GM19193 (cell line): Measurements from ENCODE around the gene IFT74.

Experiments used
- POLR2A ChIP-seq: IDR thresholded peaks from 4 replicates; pipeline ENCODE4 v1.6.1; 2011; ENCODE audit not compliant: insufficient read depth, insufficient read length; ENCODE audit errors: extremely low read depth

Gene IFT74

GRCh38 chr9:26950521-26950920, 5.7 kb upstream of the IFT74 start:
- TF ChIP-seq POLR2A = no peak

- TF ChIP-seq POLR2A = no peak
These were observed 4.4 kb upstream of the IFT74 start for GRCh38 chr9:26951794-26952193.

GRCh38 chr9:26954050-26954508, 2.1 kb upstream of the IFT74 start:
- TF ChIP-seq POLR2A = no peak

GRCh38 chr9:26955222-26955903, 849 bp upstream of the IFT74 start:
- TF ChIP-seq POLR2A = no peak

GRCh38 chr9:26956860-26957233, 635 bp downstream of the IFT74 start:
- no peak for TF ChIP-seq POLR2A

GRCh38 chr9:26971721-26972120, 15.5 kb downstream of the IFT74 start:
- no peak for TF ChIP-seq POLR2A

GRCh38 chr9:26973989-26974388, 17.8 kb downstream of the IFT74 start:
- no peak for TF ChIP-seq POLR2A

- no peak for TF ChIP-seq POLR2A
These were observed 18.7 kb downstream of the IFT74 start for GRCh38 chr9:26974927-26975326.

GRCh38 chr9:26975728-26976707, 19.8 kb downstream of the IFT74 start:
- no peak for TF ChIP-seq POLR2A

- TF ChIP-seq POLR2A = no peak
These were observed 27.1 kb downstream of the IFT74 start for GRCh38 chr9:26983340-26983739.

- TF ChIP-seq POLR2A = no peak
These were observed 39.6 kb downstream of the IFT74 start for GRCh38 chr9:26995810-26996209.

GRCh38 chr9:27003426-27004077, 47.3 kb downstream of the IFT74 start:
- no peak for TF ChIP-seq POLR2A

- no peak for TF ChIP-seq POLR2A
These were observed 49.3 kb downstream of the IFT74 start, which contains the start of gene LRRC19 for GRCh38 chr9:27005491-27005890. LRRC19 (minus strand) TSS chr9:27005672; CDS start chr9:26999694, 5,978 bp downstream.

- no peak for TF ChIP-seq POLR2A
These were observed 63.4 kb downstream of the IFT74 start for GRCh38 chr9:27019589-27019988.

- TF ChIP-seq POLR2A = no peak
These were observed 66.7 kb downstream of the IFT74 start for GRCh38 chr9:27022920-27023319.
